ENCODE data around the gene UBTD2.

- no peak for TF ChIP-seq CTCF (IDR thresholded peaks at IDR 0.05)
- no peak for TF ChIP-seq POLR2A (IDR thresholded peaks at IDR 0.05)
Observed at GRCh38 chr5:172180936-172181335, 102.6 kb downstream of the UBTD2 start.
